Ascending aorta (tissue), 2 donors: ENCODE data around the gene NKD2. TPM values are rescaled to one million over a fixed set of nuclear protein-coding genes. Genes with fewer than 3 reads are reported as not detected.

Source experiments
- DNase-seq, 2 donors: peaks; one replicate each; pipeline ENCODE4 v3.0.0-alpha.2; 2019; ENCODE audit warnings: low spot score in 2 of 2
- H3K27ac ChIP-seq, 2 donors: fragments of 200-600 bp; sonication (generic); one replicate each; pipeline ENCODE4 v1.5.1; 2016 to 2017; ENCODE audit warnings: mild to moderate bottlenecking in 1 of 2
- H3K27me3 ChIP-seq: fragments of 200-600 bp; sonication (generic); one replicate; pipeline ENCODE4 v1.5.1; 2017
- H3K36me3 ChIP-seq, 2 donors: fragments of 200-600 bp; sonication (generic); one replicate each; pipeline ENCODE4 v1.5.1; 2016
- H3K4me1 ChIP-seq, 2 donors: fragments of 200-600 bp; sonication (generic); one replicate each; pipeline ENCODE4 v1.5.1; 2016 to 2017; ENCODE audit warnings: mild to moderate bottlenecking in 1 of 2
- H3K4me3 ChIP-seq, 2 donors: fragments of 200-600 bp; sonication (generic); one replicate each; pipeline ENCODE4 v1.5.1; 2016 to 2017; ENCODE audit warnings: mild to moderate bottlenecking in 1 of 2
- H3K9me3 ChIP-seq, 2 donors: fragments of 200-600 bp; sonication (generic); one replicate each; pipeline ENCODE4 v1.5.1; 2016
- intact Hi-C: fragments of 100-400 bp; cut with DNase I; formaldehyde crosslinking; loops from one replicate; pipeline ENCODE4 v1.15.1; 2023
- total RNA-seq: library from RNA; depleted of rRNA; stranded (reverse); fragments of >200 nt; gene quantifications from one replicate; pipeline ENCODE4 v1.1.0, GENCODE V29; 2016
- TF ChIP-seq, protein P1 (sequence below), 3 experiments: fragments of 200-600 bp in 2 of 3; fragments of 450-650 bp in 1 of 3; sonication (generic) in 2 of 3; IDR thresholded peaks; one replicate each; pipeline ENCODE4 v1.5.1; 2016 to 2019; ENCODE audit warnings: antibody characterized with exemption in 3 of 3, mild to moderate bottlenecking in 1 of 3, moderate library complexity in 1 of 3

Gene NKD2
- total RNA-seq, 1 donor from 2014 or later, result 6.5 TPM

DNA sequence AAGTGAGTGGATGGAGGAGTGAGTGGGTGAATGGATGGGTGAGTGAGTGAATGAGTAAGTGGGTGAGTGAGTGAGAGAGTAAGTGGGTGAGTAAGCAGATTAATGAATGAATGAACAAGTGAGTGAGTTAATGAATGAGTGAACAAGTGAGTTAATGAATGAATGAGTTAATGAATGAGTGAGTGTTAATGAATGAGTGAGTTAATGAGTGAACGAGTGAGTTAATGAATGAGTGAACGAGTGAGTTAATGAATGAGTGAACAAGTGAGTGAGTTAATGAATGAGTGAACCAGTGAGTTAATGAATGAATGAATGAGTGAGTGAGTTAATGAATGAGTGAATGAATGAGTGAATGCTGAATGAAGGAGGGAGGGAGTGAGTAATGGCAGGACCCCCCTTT is 26.4 kb downstream of the NKD2 start:
- no peaks in the 10 kb centered on the region for H3K4me1 ChIP-seq
- H3K4me3 ChIP-seq, result no peak overlapping the region
- no peaks in the 10 kb centered on the region for H3K27me3 ChIP-seq
- intact Hi-C loops, result no loop called here
- no peaks in the 10 kb centered on the region for H3K9me3 ChIP-seq
- H3K27ac ChIP-seq, result no peak overlapping the region
- DNase-seq, result no peak
- H3K36me3 ChIP-seq, result no peaks in the 10 kb centered on the region
- TF ChIP-seq, protein P1, sequence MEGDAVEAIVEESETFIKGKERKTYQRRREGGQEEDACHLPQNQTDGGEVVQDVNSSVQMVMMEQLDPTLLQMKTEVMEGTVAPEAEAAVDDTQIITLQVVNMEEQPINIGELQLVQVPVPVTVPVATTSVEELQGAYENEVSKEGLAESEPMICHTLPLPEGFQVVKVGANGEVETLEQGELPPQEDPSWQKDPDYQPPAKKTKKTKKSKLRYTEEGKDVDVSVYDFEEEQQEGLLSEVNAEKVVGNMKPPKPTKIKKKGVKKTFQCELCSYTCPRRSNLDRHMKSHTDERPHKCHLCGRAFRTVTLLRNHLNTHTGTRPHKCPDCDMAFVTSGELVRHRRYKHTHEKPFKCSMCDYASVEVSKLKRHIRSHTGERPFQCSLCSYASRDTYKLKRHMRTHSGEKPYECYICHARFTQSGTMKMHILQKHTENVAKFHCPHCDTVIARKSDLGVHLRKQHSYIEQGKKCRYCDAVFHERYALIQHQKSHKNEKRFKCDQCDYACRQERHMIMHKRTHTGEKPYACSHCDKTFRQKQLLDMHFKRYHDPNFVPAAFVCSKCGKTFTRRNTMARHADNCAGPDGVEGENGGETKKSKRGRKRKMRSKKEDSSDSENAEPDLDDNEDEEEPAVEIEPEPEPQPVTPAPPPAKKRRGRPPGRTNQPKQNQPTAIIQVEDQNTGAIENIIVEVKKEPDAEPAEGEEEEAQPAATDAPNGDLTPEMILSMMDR (IDR thresholded peaks at IDR 0.05), result no peak

DNA sequence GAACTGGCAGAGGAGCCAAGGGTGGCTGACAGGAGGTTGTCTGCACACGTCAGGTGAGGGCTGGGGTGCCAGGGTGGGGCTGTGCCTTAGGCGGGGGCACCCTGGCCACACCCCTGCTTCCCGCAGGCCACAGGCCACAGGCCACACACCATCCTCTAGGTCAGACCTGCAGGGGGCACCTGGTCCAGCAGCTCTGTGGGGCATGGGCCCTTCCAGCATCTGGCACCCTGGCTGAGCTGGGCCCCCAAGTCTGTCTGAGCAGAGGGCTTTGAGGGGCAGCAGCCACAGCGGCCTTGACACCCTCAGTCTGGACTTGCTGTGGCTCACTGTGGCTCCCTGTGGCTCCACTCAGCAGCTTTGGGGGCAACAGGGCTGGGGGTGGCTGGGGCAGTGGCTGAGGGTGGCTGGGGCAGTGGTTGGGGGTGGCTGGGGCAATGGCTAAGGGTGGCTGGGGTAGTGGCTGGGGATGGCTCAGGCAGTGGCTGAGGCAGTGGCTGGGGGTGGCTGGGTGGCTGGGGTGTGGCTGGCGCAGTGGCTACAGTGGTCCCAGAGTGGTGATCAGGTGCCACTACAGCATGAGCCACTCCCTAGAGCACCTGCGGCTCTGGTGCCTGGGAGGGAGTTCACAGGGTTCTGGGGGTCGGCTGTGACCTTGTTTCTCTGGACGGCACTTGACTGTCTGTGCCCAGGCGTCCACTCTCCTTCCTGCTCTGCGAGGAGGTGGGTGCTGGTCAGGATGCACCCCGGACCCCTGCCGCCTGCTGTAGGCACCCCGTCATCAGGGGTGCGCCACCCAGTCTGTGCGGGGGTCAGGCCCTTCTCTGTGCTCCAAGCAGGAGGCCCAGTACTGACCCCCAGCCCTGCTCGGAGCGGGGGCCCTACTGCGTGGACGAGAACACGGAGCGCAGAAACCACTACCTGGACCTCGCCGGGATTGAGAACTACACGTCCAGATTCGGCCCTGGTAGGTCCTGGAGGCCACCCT is 27.1 kb downstream of the NKD2 start:
- DNase-seq, result no peak
- H3K4me3 ChIP-seq, result no peak overlapping the region
- TF ChIP-seq, protein P1 (IDR thresholded peaks at IDR 0.05), result no peak
- no peaks in the 10 kb centered on the region for H3K9me3 ChIP-seq
- H3K27me3 ChIP-seq, result no peaks in the 10 kb centered on the region
- H3K27ac ChIP-seq, result no peak overlapping the region
- H3K4me1 ChIP-seq, result no peaks in the 10 kb centered on the region
- intact Hi-C loops, result no loop called here
- no peaks in the 10 kb centered on the region for H3K36me3 ChIP-seq

DNA sequence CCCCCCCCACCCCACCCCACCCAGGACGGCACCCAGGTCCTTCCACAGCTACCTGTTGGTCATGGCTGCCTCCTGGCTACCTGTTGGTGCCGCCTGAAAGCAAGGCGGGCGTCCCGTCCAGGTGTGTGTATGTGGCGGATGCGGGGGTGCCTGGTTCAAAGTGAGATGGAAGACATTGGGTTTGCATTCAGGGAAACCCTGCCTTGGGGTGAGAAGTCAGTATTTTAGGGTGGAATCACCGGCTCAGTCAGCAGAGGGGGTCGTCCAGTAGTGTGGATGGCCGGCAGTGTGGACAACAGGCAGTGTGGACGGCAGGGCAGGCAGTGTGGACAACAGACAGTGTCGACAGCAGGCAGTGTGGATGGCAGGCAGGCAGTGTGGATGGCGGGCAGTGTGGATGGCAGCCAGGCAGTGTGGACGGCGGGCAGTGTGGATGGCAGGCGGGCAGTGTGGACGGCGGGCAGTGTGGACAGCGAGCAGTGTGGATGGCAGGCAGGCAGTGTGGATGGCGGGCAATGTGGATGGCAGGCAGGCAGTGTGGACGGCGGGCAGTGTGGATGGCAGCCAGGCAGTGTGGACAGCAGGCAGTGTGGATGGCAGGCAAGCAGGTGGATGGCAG is 28.0 kb downstream of the NKD2 start:
- Histone ChIP-seq H3K4me3 (no peak overlapping the region), H3K4me1 (no peaks in the 10 kb centered on the region), H3K9me3 (no peaks in the 10 kb centered on the region), H3K27me3 (no peaks in the 10 kb centered on the region), H3K27ac (no peak overlapping the region), H3K36me3 (no peaks in the 10 kb centered on the region)
- intact Hi-C loops, result no loop called here
- TF ChIP-seq, protein P1 (IDR thresholded peaks at IDR 0.05), result no peak
- DNase-seq, result no peak

DNA sequence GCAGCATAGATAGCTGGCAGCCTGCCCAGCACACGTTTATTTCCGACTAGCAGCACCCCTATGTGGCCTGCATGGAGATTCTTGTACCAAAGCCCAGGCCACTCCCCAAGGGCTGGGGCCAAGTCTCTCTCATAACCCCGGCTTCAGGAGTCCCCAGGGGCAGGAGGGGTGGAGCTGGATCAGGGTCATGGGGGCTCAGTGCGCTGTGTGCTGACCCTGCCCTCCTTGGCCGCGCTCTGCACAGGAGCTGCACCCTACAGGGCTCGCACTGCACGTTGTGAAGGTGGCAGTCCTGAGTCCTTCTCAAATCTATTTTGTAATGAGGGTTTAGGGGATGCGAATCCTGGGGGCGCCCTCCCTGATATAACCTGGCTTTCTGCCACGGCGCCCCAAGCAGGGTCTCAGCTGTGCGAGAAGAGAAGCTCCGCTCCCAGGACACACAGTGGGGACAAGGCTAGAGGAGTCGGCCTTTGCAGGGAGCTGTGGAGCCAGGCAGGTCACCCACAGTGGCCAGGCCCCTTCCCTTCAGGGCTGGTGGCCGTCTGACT is 28.6 kb downstream of the NKD2 start:
- Histone ChIP-seq H3K4me3 (no peak overlapping the region), H3K27ac (no peak overlapping the region), H3K36me3 (no peaks in the 10 kb centered on the region), H3K27me3 (no peaks in the 10 kb centered on the region), H3K4me1 (no peaks in the 10 kb centered on the region), H3K9me3 (no peaks in the 10 kb centered on the region)
- no peak for DNase-seq
- TF ChIP-seq, protein P1 (IDR thresholded peaks at IDR 0.05), result no peak
- intact Hi-C loops, result no loop called here

DNA sequence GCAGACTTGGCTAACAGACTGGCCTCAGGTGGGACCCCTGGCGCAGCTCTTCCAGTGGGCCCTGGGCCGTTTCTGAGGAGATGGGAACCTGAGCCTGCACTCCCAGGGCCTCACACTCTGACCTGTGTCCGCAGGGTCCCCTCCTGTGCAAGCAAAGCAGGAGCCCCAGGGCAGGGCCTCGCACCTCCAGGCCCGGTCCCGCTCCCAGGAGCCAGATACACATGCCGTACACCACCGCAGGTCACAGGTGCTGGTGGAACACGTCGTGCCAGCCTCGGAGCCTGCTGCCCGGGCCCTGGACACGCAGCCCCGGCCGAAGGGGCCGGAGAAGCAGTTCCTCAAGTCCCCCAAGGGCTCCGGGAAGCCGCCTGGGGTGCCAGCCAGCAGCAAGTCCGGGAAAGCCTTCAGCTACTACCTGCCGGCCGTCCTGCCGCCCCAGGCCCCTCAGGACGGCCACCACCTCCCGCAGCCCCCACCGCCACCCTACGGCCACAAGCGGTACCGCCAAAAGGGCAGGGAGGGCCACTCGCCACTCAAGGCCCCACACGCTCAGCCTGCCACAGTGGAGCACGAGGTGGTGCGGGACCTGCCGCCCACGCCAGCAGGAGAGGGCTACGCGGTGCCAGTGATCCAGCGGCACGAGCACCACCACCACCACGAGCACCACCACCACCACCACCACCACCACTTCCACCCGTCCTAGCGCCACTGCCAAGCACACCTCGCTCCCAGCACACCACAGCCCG is 29.2 kb downstream of the NKD2 start:
- no peak for DNase-seq
- intact Hi-C loops, result no loop called here
- no peaks in the 10 kb centered on the region for H3K36me3 ChIP-seq
- no peak overlapping the region for H3K27ac ChIP-seq
- H3K4me1 ChIP-seq, result no peaks in the 10 kb centered on the region
- H3K4me3 ChIP-seq, result no peak overlapping the region
- no peaks in the 10 kb centered on the region for H3K9me3 ChIP-seq
- TF ChIP-seq, protein P1 (IDR thresholded peaks at IDR 0.05), result no peak
- no peaks in the 10 kb centered on the region for H3K27me3 ChIP-seq
